Measurements from ENCODE around the gene E2F4. TPM values are rescaled to one million over a fixed set of nuclear protein-coding genes. Genes with fewer than 3 reads are reported as not detected.

The E2F4 gene
- total and polyA plus RNA-seq, 2 of the 13 experiments (the other 11 are each of a cell fraction or from before 2014, with no cell fraction given), result 84.8 to 91.2 TPM

- TF ChIP-seq ZHX2 (IDR thresholded peaks at IDR 0.05; ENCODE audit: low read depth) (0 out of 2 replicates have a peak, but pooled peaks have one; percentile 42), ZHX2 (CRISPR knock-in tag; IDR thresholded peaks at IDR 0.05; ENCODE audit: borderline replicate concordance) (no peak), ZNF713 (CRISPR knock-in tag; IDR thresholded peaks at IDR 0.05) (no peak), REST (IDR thresholded peaks at IDR 0.05; ENCODE audit: borderline replicate concordance in 1 of 2, low read depth in 1 of 2, low read length in 2 of 2) (0 out of 4 replicates have a peak, but pooled peaks of 1 of the 2 experiments have one; percentile 10)
Observed at GRCh38 chr16:67169642-67170167, 22.2 kb upstream of the E2F4 start (continued).
